K562 (cell line): ENCODE data around the gene CYB5B. TPM values are rescaled to one million over a fixed set of nuclear protein-coding genes. Genes with fewer than 3 reads are reported as not detected.

Experiments
- ATAC-seq: fragments of 200-7000 bp; cut with Tn5 transposase; 3 replicates; pipeline ENCODE4 v1.9.1; 2020; ENCODE audit warnings: moderate library complexity
- BruUV-seq: library from RNA; stranded (reverse); fragments of 400-500 nt; replicated peaks from 2 replicates; lab custom pipeline; 2021; lab: Mats Ljungman, UMichigan
- CTCF ChIA-PET: fragments of 300-600 bp; formaldehyde crosslinking; extraction: SDS; loops from one replicate; lab custom pipeline; 2021; ENCODE audit warnings: low intra/inter-chr PET ratio; lab: Yijun Ruan, JAX
- POLR2A ChIA-PET: fragments of 300-600, 350-650 bp; sonication (Branson Sonifier 250); formaldehyde crosslinking; extraction: SDS; loops from one replicate; lab custom pipeline; 2021; ENCODE audit warnings: antibody characterized with exemption, inconsistent platforms; lab: Yijun Ruan, JAX
- DNase-seq, 4 experiments: peaks; one replicate each; pipeline versions ENCODE4 v3.0.0 to v3.0.0-alpha.2; 2011 to 2018; ENCODE audit warnings: low spot score in 3 of 4, mixed read lengths in 3 of 4; ENCODE audit errors: extremely low read depth in 1 of 4
- FAIRE-seq: peaks from 2 replicates; lab custom pipeline; 2011; peaks lifted over from hg19 to GRCh38; lab: Jason Lieb, UNC
- H2AFZ ChIP-seq: 2 replicates; pipeline ENCODE4 v1.6.0; 2011; ENCODE audit warnings: low read depth, low read length, control low read depth, inconsistent platforms
- H3K27ac ChIP-seq: fragments of 200-600 bp; 3 replicates; pipeline ENCODE4 v1.8.0; 2011; ENCODE audit warnings: low read depth, mild to moderate bottlenecking, control low read depth, inconsistent platforms, low read length, moderate library complexity, mixed read lengths; ENCODE audit errors: extremely low read depth
- H3K27me3 ChIP-seq, 2 experiments: fragments of 300-600 bp in 1 of 2; 2 replicates in 1 of 2; 3 replicates in 1 of 2; pipeline versions ENCODE4 v1.6.0 to v1.8.0; 2011; ENCODE audit warnings: inconsistent platforms in 2 of 2, low read length in 2 of 2, mild to moderate bottlenecking in 1 of 2, mixed read lengths in 1 of 2, moderate library complexity in 1 of 2; ENCODE audit not compliant: control insufficient read depth in 2 of 2, insufficient read depth in 2 of 2
- H3K36me3 ChIP-seq: fragments of 300-600 bp; 3 replicates; pipeline ENCODE4 v1.8.0; 2011; ENCODE audit warnings: mild to moderate bottlenecking, low read length, inconsistent platforms; ENCODE audit not compliant: control insufficient read depth, insufficient read depth
- H3K4me1 ChIP-seq, 2 experiments: fragments of 200-600 bp in 1 of 2; replicated peaks in 1 of 2; 2 replicates in 1 of 2; 3 replicates in 1 of 2; pipeline versions ENCODE4 v1.5.1 to v1.8.0; 2011; ENCODE audit warnings: inconsistent platforms in 2 of 2, low read length in 2 of 2, mild to moderate bottlenecking in 1 of 2, mixed read lengths in 1 of 2, moderate library complexity in 1 of 2; ENCODE audit not compliant: control insufficient read depth in 2 of 2, insufficient read depth in 2 of 2
- H3K4me2 ChIP-seq: 2 replicates; pipeline ENCODE4 v1.6.1; 2011; ENCODE audit warnings: low read length, control low read depth, inconsistent platforms, mixed read lengths; ENCODE audit not compliant: insufficient read depth
- H3K4me3 ChIP-seq: fragments of 200-600 bp; sonication (generic), shearing (Covaris generic); 2 replicates; pipeline ENCODE4 v1.5.1; 2016; ENCODE audit warnings: control low read depth, inconsistent platforms
- H3K79me2 ChIP-seq: fragments of 200-600 bp; 3 replicates; pipeline ENCODE4 v1.8.0; 2011; ENCODE audit warnings: low read length, inconsistent platforms; ENCODE audit not compliant: control insufficient read depth, insufficient read depth
- H3K9ac ChIP-seq, 2 experiments: 2 replicates each; pipeline versions ENCODE4 v1.6.0 to v1.6.1; 2011; ENCODE audit warnings: low read depth in 2 of 2, low read length in 2 of 2, control low read depth in 1 of 2, inconsistent platforms in 1 of 2, mild to moderate bottlenecking in 1 of 2, mixed read lengths in 1 of 2; ENCODE audit not compliant: insufficient read depth in 1 of 2
- H3K9me1 ChIP-seq: one replicate; pipeline ENCODE4 v1.6.0; 2011; ENCODE audit warnings: inconsistent platforms, mild to moderate bottlenecking, low read length, moderate library complexity; ENCODE audit not compliant: control insufficient read depth, insufficient read depth
- H3K9me3 ChIP-seq: replicated peaks from 2 replicates; pipeline ENCODE4 v1.5.1; 2011; ENCODE audit warnings: low read depth, low read length, inconsistent platforms; ENCODE audit not compliant: control insufficient read depth, insufficient read depth
- H4K20me1 ChIP-seq: replicated peaks from 2 replicates; pipeline ENCODE4 v1.6.1; 2011; ENCODE audit warnings: low read length, inconsistent platforms, mixed read lengths; ENCODE audit not compliant: control insufficient read depth, insufficient read depth
- BHLHE40 ChIP-seq: IDR thresholded peaks from 2 replicates; pipeline ENCODE4 v1.6.1; 2011; ENCODE audit warnings: low read length, improper control_type of control experiment
- CHD4 ChIP-seq: fragments of 200-600 bp; sonication (generic); IDR thresholded peaks from 3 replicates; pipeline ENCODE4 v1.6.1; 2012; ENCODE audit warnings: low read depth, mild to moderate bottlenecking, mixed read lengths, low read length, inconsistent platforms; ENCODE audit not compliant: insufficient read depth, insufficient replicate concordance, poor library complexity, severe bottlenecking
- DPF2 ChIP-seq: fragments of 450-650 bp; IDR thresholded peaks from 2 replicates; pipeline ENCODE4 v1.6.1; 2016
- FOSL1 ChIP-seq: fragments of 200-800 bp; sonication (Bioruptor generic); conservative IDR thresholded peaks from 2 replicates; pipeline ENCODE4 v1.6.1; 2016; ENCODE audit warnings: missing genetic modification characterization, missing compliant biosample characterization
- HDAC1 ChIP-seq, 2 experiments: fragments of 450-650 bp; IDR thresholded peaks; 2 replicates each; pipeline ENCODE4 v1.6.1; 2016 to 2017; ENCODE audit warnings: inconsistent platforms in 1 of 2, mild to moderate bottlenecking in 1 of 2, moderate library complexity in 1 of 2
- JUND ChIP-seq, 2 experiments: IDR thresholded peaks; 2 replicates in 1 of 2; 3 replicates in 1 of 2; pipeline ENCODE4 v1.6.1; 2011; ENCODE audit warnings: borderline replicate concordance in 2 of 2, low read depth in 2 of 2, low read length in 2 of 2, improper control_type of control experiment in 1 of 2, missing biosample characterization in 1 of 2, missing genetic modification characterization in 1 of 2, missing genetic modification reagents in 1 of 2
- NFIC ChIP-seq: fragments of 450-650 bp; IDR thresholded peaks from 2 replicates; pipeline ENCODE4 v1.6.1; 2017; ENCODE audit warnings: mild to moderate bottlenecking, inconsistent platforms
- RNF2 ChIP-seq: sonication (generic); IDR thresholded peaks from 2 replicates; pipeline ENCODE4 v1.6.1; 2016
- SOX6 ChIP-seq: fragments of 450-650 bp; IDR thresholded peaks from 2 replicates; pipeline ENCODE4 v1.6.1; 2014; ENCODE audit warnings: mild to moderate bottlenecking
- TAF9B ChIP-seq: fragments of 450-650 bp; IDR thresholded peaks from 2 replicates; pipeline ENCODE4 v1.6.1; 2018; ENCODE audit warnings: mild to moderate bottlenecking; ENCODE audit not compliant: partially characterized antibody
- XRCC3 ChIP-seq: fragments of 450-650 bp; IDR thresholded peaks from 2 replicates; pipeline ENCODE4 v1.6.1; 2017; ENCODE audit warnings: mild to moderate bottlenecking, moderate library complexity
- ZBTB11 ChIP-seq, 3 experiments: fragments of 200-800 bp in 1 of 3; fragments of 250-450 bp in 1 of 3; fragments of 450-650 bp in 1 of 3; sonication (Bioruptor Pico) in 1 of 3; sonication (Bioruptor generic) in 1 of 3; formaldehyde crosslinking in 1 of 3; IDR thresholded peaks; 2 replicates each; pipeline versions ENCODE4 v1.6.1 to v1.8.0; 2016 to 2022; ENCODE audit warnings: mild to moderate bottlenecking in 2 of 3, missing genetic modification characterization in 2 of 3, missing compliant biosample characterization in 1 of 3, moderate library complexity in 1 of 3
- ZHX1 ChIP-seq: fragments of 150-350 bp; conservative IDR thresholded peaks from 2 replicates; pipeline ENCODE4 v1.6.1; 2014; ENCODE audit warnings: low read length
- ZNF584 ChIP-seq: fragments of 200-800 bp; sonication (Bioruptor generic); IDR thresholded peaks from 2 replicates; pipeline ENCODE4 v1.6.1; 2016; ENCODE audit warnings: low read depth, mild to moderate bottlenecking, missing genetic modification characterization, missing compliant biosample characterization
- ZNF76 ChIP-seq: fragments of 250-450 bp; sonication (Bioruptor Pico); IDR thresholded peaks from 2 replicates; pipeline ENCODE4 v1.4.0; 2020; ENCODE audit warnings: mild to moderate bottlenecking, moderate library complexity, borderline replicate concordance
- WGBS: fragments of 100-300 bp; shearing (Covaris generic); methylation state at CpG from one replicate; pipeline ENCODE4 v1.1.6; 2016; ENCODE audit warnings: low coverage, mixed read lengths; ENCODE audit not compliant: insufficient coverage; ENCODE audit errors: missing lambda C conversion rate; 5-methylcytosine and 5-hydroxymethylcytosine counted together
- in situ Hi-C: fragments of 300-500 bp; cut with MboI; formaldehyde crosslinking; loops from 4 replicates; pipeline ENCODE4 v1.15.0; 2018; ENCODE audit warnings: inconsistent platforms, mixed read lengths
- intact Hi-C: fragments of 100-400 bp; cut with micrococcal nuclease; formaldehyde crosslinking; loops from 2 replicates; pipeline ENCODE4 v1.14.2; 2022
- polyA plus RNA-seq, 8 experiments: library from polyadenylated mRNA; depleted of rRNA in 4 of 8; stranded (reverse) in 5 of 8; unstranded in 3 of 8; fragments of >200 nt; fragmentation: Nextera tagmentation in 2 of 8; fragmentation: Illumina TruSeq in 1 of 8; extraction: Ambion mirVana in 2 of 8; extraction: Trizol in 1 of 8; gene quantifications; 2 replicates each; pipeline versions ENCODE4 v1.2.1 to v1.2.3, GENCODE V29; 2011 to 2014; ENCODE audit warnings: inconsistent platforms in 1 of 8, missing spikeins in 1 of 8
- total RNA-seq, 7 experiments: library from RNA; depleted of rRNA in 6 of 7; stranded (reverse); fragments of >200 nt in 6 of 7; fragmentation: Illumina TruSeq in 2 of 7; extraction: Trizol in 2 of 7; gene quantifications; 2 replicates each; pipeline versions ENCODE4 v1.2.1 to v1.2.3, GENCODE V29; 2011 to 2021; ENCODE audit warnings: low replicate concordance in 1 of 7

The CYB5B gene
- total and polyA plus RNA-seq, 9 of the 15 experiments (the other 6 are each of a cell fraction or from before 2014, with no cell fraction given), result 29.9 to 274 (median 136) TPM

DNA sequence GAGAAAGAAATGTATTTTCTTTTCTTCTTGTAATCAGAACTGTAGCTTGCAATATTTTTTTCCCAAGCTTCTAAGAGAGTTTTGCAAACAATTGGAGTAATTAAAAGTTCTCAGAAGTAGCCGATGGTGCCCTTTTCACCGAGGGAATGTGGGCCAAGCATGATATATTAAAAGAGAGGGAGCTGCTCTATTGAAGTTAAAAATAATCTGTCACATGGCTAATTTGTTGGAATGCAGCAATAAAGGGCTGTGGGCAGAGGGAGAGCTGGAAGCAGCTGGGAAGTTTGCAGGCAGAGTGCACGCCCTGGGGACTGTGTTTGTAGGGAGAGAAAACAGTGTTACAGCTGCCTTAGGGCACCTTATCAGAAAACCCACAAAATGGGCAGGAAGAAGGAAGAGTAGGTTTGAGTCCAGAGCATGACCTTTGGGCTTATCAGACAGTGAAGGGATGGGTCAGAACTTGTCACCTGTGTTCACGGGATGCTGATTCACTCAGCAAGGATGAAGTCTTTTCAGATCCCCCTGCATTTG lies 20.1 kb upstream of the CYB5B start:
- FAIRE-seq (peak; percentile 85), ATAC-seq (peak; percentile 55), DNase-seq (peak; percentile 58 to 83 (median 63))
- ChIA-PET POLR2A (interaction anchor here (0.6 to 1.6 kb wide), 7 partner anchors 16 to 1321 kb away, joined by 3 read pairs; no protein-coding TSS in a partner anchor), CTCF (no interaction called here)
- Histone ChIP-seq H3K27me3 (no peaks in the 10 kb centered on the region), H3K9me1 (no peaks in the 10 kb centered on the region), H3K9me3 (no peaks in the 10 kb centered on the region), H3K4me2 (peak overlapping the region; percentile 68), H3K36me3 (no peaks in the 10 kb centered on the region), H3K9ac (peak overlapping the region; percentile 30 to 38; a peak in 1 of 4 replicates), H3K27ac (peak overlapping the region; percentile 45), H4K20me1 (no peaks in the 10 kb centered on the region), H3K79me2 (no peaks in the 10 kb centered on the region), H2AFZ (peak overlapping the region; percentile 68), H3K4me3 (no peak overlapping the region), H3K4me1 (peaks cover 11 to 22% of the 10 kb centered on the region in 2 experiments)
- intact Hi-C loops, result no loop called here
- in situ Hi-C loops, result no loop called here
- no TSS peak for BruUV-seq
- WGBS, result 15% methylated on average over 4 of the region's 4 CpGs
- TF ChIP-seq FOSL1, result peak; percentile 44
- TF ChIP-seq ZNF76 (CRISPR knock-in tag), result no peak
- TF ChIP-seq NFIC, result peak; percentile 48; the same call in 1 of the 2 replicates
- TF ChIP-seq RNF2, result peak; percentile 51; the same call in 1 of the 2 replicates
- peak; percentile 36; the same call in 1 of the 2 replicates for TF ChIP-seq BHLHE40
- no peak for TF ChIP-seq ZNF584
- peak; percentile 55 for TF ChIP-seq JUND (IDR thresholded peaks at IDR 0.05; ENCODE audit: borderline replicate concordance, low read depth, low read length)
- no peak; the same call in 2 of the 3 replicates for TF ChIP-seq JUND (tag; IDR thresholded peaks at IDR 0.05; ENCODE audit: borderline replicate concordance, low read depth, low read length)
- no peak for TF ChIP-seq TAF9B
- peak in 1 of 3 experiments; percentile 33; a peak in 1 of 6 replicates for TF ChIP-seq ZBTB11 (CRISPR knock-in tag; IDR thresholded peaks at IDR 0.05)
- TF ChIP-seq SOX6, result 0 out of 2 replicates have a peak, but pooled peaks have one; percentile 30
- TF ChIP-seq HDAC1 (IDR thresholded peaks at IDR 0.05), result peak in 1 of 2 experiments; percentile 71; a peak in 1 of 4 replicates
- no peak for TF ChIP-seq CHD4
- TF ChIP-seq DPF2, result peak; percentile 70
- no peak for TF ChIP-seq ZHX1
- no peak for TF ChIP-seq XRCC3
